Transverse colon (tissue), 4 donors: ENCODE results near the gene KCNJ11. TPM values are rescaled to one million over a fixed set of nuclear protein-coding genes. Genes with fewer than 3 reads are reported as not detected.

Experiments
- DNase-seq: peaks from one replicate; pipeline ENCODE4 v3.0.0-alpha.2; 2019
- H3K27ac ChIP-seq, 4 donors: fragments of 200-600 bp; sonication (generic); 2 replicates each; pipeline ENCODE4 v1.5.1; 2016 to 2018; ENCODE audit warnings: inconsistent platforms in 4 of 4
- H3K27me3 ChIP-seq: fragments of 200-600 bp; sonication (generic); 2 replicates; pipeline ENCODE4 v1.5.1; 2017; ENCODE audit warnings: inconsistent platforms
- H3K36me3 ChIP-seq, 4 donors: fragments of 200-600 bp; sonication (generic); 2 replicates each; pipeline ENCODE4 v1.5.1; 2017 to 2019; ENCODE audit warnings: inconsistent platforms in 4 of 4
- H3K4me1 ChIP-seq, 4 donors: fragments of 200-600 bp; sonication (generic); 2 replicates each; pipeline ENCODE4 v1.5.1; 2017 to 2020; ENCODE audit warnings: inconsistent platforms in 4 of 4
- H3K4me3 ChIP-seq, 4 donors: fragments of 200-600 bp; sonication (generic); 1 replicate in 1 of 4; 2 replicates in 3 of 4; pipeline versions ENCODE4 v1.5.1 to v1.6.1; 2017 to 2019; ENCODE audit warnings: inconsistent platforms in 4 of 4
- H3K9me3 ChIP-seq, 2 donors: fragments of 200-600 bp; sonication (generic); 2 replicates each; pipeline ENCODE4 v1.5.1; 2017 to 2019; ENCODE audit warnings: inconsistent platforms in 2 of 2
- CTCF ChIP-seq, 5 experiments: fragments of 200-600 bp in 3 of 5; fragments of 450-650 bp in 2 of 5; sonication (generic) in 3 of 5; IDR thresholded peaks; 1 replicate in 2 of 5; 2 replicates in 3 of 5; pipeline ENCODE4 v1.5.1; 2016 to 2017; ENCODE audit warnings: antibody characterized with exemption in 5 of 5, inconsistent platforms in 3 of 5, mild to moderate bottlenecking in 2 of 5, moderate library complexity in 1 of 5
- EP300 ChIP-seq: sonication (generic); formaldehyde crosslinking; IDR thresholded peaks from one replicate; pipeline ENCODE4 v1.6.1; 2017; ENCODE audit warnings: antibody characterized with exemption, low read depth
- POLR2A ChIP-seq: fragments of 450-650 bp; IDR thresholded peaks from one replicate; pipeline ENCODE4 v1.6.1; 2016; ENCODE audit warnings: antibody characterized with exemption, mild to moderate bottlenecking, moderate library complexity
- POLR2AphosphoS5 ChIP-seq, 3 donors: sonication (generic); formaldehyde crosslinking; IDR thresholded peaks; one replicate each; pipeline ENCODE4 v1.6.1; 2016; ENCODE audit warnings: antibody characterized with exemption in 3 of 3
- WGBS, 2 donors: methylation state at CpG; one replicate each; pipeline ENCODE4 v1.1.5; 2018; ENCODE audit warnings: low coverage in 1 of 2; 5-methylcytosine and 5-hydroxymethylcytosine counted together
- in situ Hi-C, 4 donors: fragments of 200-750 bp; cut with MboI; loops; one replicate each; pipeline versions ENCODE4 v1.15.0 to v1.15.1; 2017; ENCODE audit warnings: low sequenced_read_pairs in 3 of 4, low pct_ligation_motif_present in 1 of 4, low pct_unique_long_range_greater_than_20kb in 1 of 4
- intact Hi-C: fragments of 100-400 bp; cut with DNase I; formaldehyde crosslinking; loops from one replicate; pipeline ENCODE4 v1.15.1; 2023; ENCODE audit warnings: low total_unique reads
- total RNA-seq, 4 donors: library from RNA; depleted of rRNA; stranded (reverse); fragments of >200 nt; gene quantifications; one replicate each; pipeline ENCODE4 v1.1.0, GENCODE V29; 2016

Gene KCNJ11
- total RNA-seq, 4 donors from 2014 or later, result 1.3 to 135 (median 3.5) TPM; not detected in 1

GRCh38 chr11:17369094-17369493 lies 19.4 kb downstream of the KCNJ11 start:
- H3K4me1 ChIP-seq, result no peaks in the 10 kb centered on the region
- no peak overlapping the region for H3K4me3 ChIP-seq
- peaks cover 0 to 67% (median 26%) of the 10 kb centered on the region in 4 donors for H3K36me3 ChIP-seq
- in situ Hi-C loops (no loop called here), intact Hi-C loops (no loop called here)
- TF ChIP-seq POLR2AphosphoS5 (IDR thresholded peaks at IDR 0.05) (no peak), EP300 (no peak), CTCF (IDR thresholded peaks at IDR 0.05) (no peak), POLR2A (no peak)
- H3K27ac ChIP-seq, result no peak overlapping the region
- H3K27me3 ChIP-seq, result no peaks in the 10 kb centered on the region
- H3K9me3 ChIP-seq, result peaks cover 39 to 48% of the 10 kb centered on the region in 2 donors
- DNase-seq, result no peak

- no peak overlapping the region for H3K27ac ChIP-seq
- H3K36me3 ChIP-seq, result peaks cover 0 to 64% (median 26%) of the 10 kb centered on the region in 4 donors
- H3K4me1 ChIP-seq, result no peaks in the 10 kb centered on the region
- in situ Hi-C loops (no loop called here), intact Hi-C loops (no loop called here)
- H3K4me3 ChIP-seq, result no peak overlapping the region
- no peak for TF ChIP-seq POLR2AphosphoS5 (IDR thresholded peaks at IDR 0.05)
- TF ChIP-seq CTCF (IDR thresholded peaks at IDR 0.05), result no peak
- no peak for TF ChIP-seq POLR2A
- TF ChIP-seq EP300, result no peak
- no peaks in the 10 kb centered on the region for H3K27me3 ChIP-seq
- DNase-seq, result no peak
- peaks cover 39 to 48% of the 10 kb centered on the region in 2 donors for H3K9me3 ChIP-seq
- 70 to 91% methylated on average over 2 to 3 of the region's 3 CpGs for WGBS, 2 donors
These were observed 19.9 kb downstream of the KCNJ11 start for GRCh38 chr11:17368551-17368950.

- H3K4me3 ChIP-seq, result no peak overlapping the region
- TF ChIP-seq POLR2AphosphoS5 (IDR thresholded peaks at IDR 0.05) (no peak), EP300 (no peak), CTCF (IDR thresholded peaks at IDR 0.05) (no peak), POLR2A (no peak)
- 100% methylated on average over 1 of the region's 1 CpG; no CpG with 5 or more reads in 1 of the 2 donors for WGBS, 2 donors
- peaks cover 22 to 30% of the 10 kb centered on the region in 2 donors for H3K9me3 ChIP-seq
- no peak overlapping the region for H3K27ac ChIP-seq
- no peaks in the 10 kb centered on the region for H3K4me1 ChIP-seq
- in situ Hi-C loops, result no loop called here
- H3K36me3 ChIP-seq, result peaks cover 0 to 44% (median 16%) of the 10 kb centered on the region in 4 donors
- no peaks in the 10 kb centered on the region for H3K27me3 ChIP-seq
- DNase-seq, result no peak
- intact Hi-C loops, result no loop called here
These were observed 22.0 kb downstream of the KCNJ11 start for GRCh38 chr11:17366495-17366894.

GRCh38 chr11:17354601-17354991 lies 33.9 kb downstream of the KCNJ11 start:
- Histone ChIP-seq H3K27me3 (no peaks in the 10 kb centered on the region), H3K36me3 (peaks cover 0 to 17% (median 4%) of the 10 kb centered on the region in 4 donors), H3K4me1 (peaks cover 0 to 19% (median 10%) of the 10 kb centered on the region in 4 donors), H3K9me3 (no peaks in the 10 kb centered on the region), H3K4me3 (no peak overlapping the region), H3K27ac (peak overlapping the region in 2 of 4 donors; percentile 89 to 93)
- no peak for TF ChIP-seq POLR2AphosphoS5 (IDR thresholded peaks at IDR 0.05)
- no peak for TF ChIP-seq EP300
- no peak for TF ChIP-seq POLR2A
- peak; percentile 61 to 73 (median 67) for TF ChIP-seq CTCF (IDR thresholded peaks at IDR 0.05)
- intact Hi-C loops (no loop called here), in situ Hi-C loops (no loop called here)
- peak; percentile 76 for DNase-seq
- 31 to 37% methylated on average over 3 of the region's 3 CpGs for WGBS, 2 donors
